Anterior cingulate cortex (tissue), 58 donors: ENCODE results near the gene SPTB.
"Not testable (repeated sequence)": the region's sequence is repeated elsewhere in the genome, so short reads cannot be mapped to it uniquely, and the experiment has no call there.

ENCODE experiments used
- DNase-seq, 58 donors: peaks; one replicate each; lab custom pipeline; 2025; lab: John Stamatoyannopoulos, UW

SPTB gene

GRCh38 chr14:64826333-64826732 lies 53.4 kb downstream of the SPTB start:
- DNase-seq = no peak

- DNase-seq = no peak
Observed at GRCh38 chr14:64825509-64825908, 54.2 kb downstream of the SPTB start.

- no peak for DNase-seq
Observed at GRCh38 chr14:64825006-64825405, 54.7 kb downstream of the SPTB start.

GRCh38 chr14:64824471-64824870 lies 55.2 kb downstream of the SPTB start:
- DNase-seq = no peak

- peak in 49 of 58 donors; percentile 3 to 75 (median 41) for DNase-seq
Observed at GRCh38 chr14:64823305-64823861, 56.3 kb downstream of the SPTB start.

GRCh38 chr14:64821651-64822050 lies 58.1 kb downstream of the SPTB start:
- no peak for DNase-seq

- no peak for DNase-seq
Observed at GRCh38 chr14:64818151-64818550, 61.6 kb downstream of the SPTB start.

- no peak for DNase-seq
Observed at GRCh38 chr14:64817631-64818030, 62.1 kb downstream of the SPTB start.

- DNase-seq = no peak
Observed at GRCh38 chr14:64816221-64816783, 63.4 kb downstream of the SPTB start.

GRCh38 chr14:64815257-64815656 lies 64.5 kb downstream of the SPTB start:
- DNase-seq = no peak

- DNase-seq = no peak
Observed at GRCh38 chr14:64812412-64812811, 67.3 kb downstream of the SPTB start.

GRCh38 chr14:64811676-64812075 lies 68.0 kb downstream of the SPTB start:
- DNase-seq = no peak

- no peak for DNase-seq
Observed at GRCh38 chr14:64808449-64808848, 71.3 kb downstream of the SPTB start.

- DNase-seq = no peak
Observed at GRCh38 chr14:64807551-64807950, 72.2 kb downstream of the SPTB start.

- DNase-seq = no peak
Observed at GRCh38 chr14:64806862-64807495, 72.7 kb downstream of the SPTB start.

- DNase-seq = no peak
Observed at GRCh38 chr14:64806202-64806861, 73.4 kb downstream of the SPTB start.

- not testable (repeated sequence) for DNase-seq
Observed at GRCh38 chr14:64805646-64806045, 74.1 kb downstream of the SPTB start.

- DNase-seq = no peak
Observed at GRCh38 chr14:64804754-64805260, 74.9 kb downstream of the SPTB start.

- peak in 3 of 58 donors; percentile 8 to 25 (median 24) for DNase-seq
Observed at GRCh38 chr14:64801800-64802199, 77.9 kb downstream of the SPTB start.

GRCh38 chr14:64801046-64801445 lies 78.7 kb downstream of the SPTB start:
- DNase-seq = no peak

GRCh38 chr14:64800000-64800399 lies 79.7 kb downstream of the SPTB start:
- peak in 6 of 58 donors; percentile 8 to 38 (median 15) for DNase-seq
